Stimulated activated CD8-positive, alpha-beta memory T cell treated with anti-CD3 and anti-CD28 coated beads, Interleukin-15, amount 100 ng/mL, for 48 hours (primary cell): ENCODE measurements around the gene NAT9.
A peak's percentile ranks its signal among the peaks of the same experiment; 100 is the strongest.

Experiments used
- DNase-seq, 2 donors: peaks; one replicate each; pipeline ENCODE4 v3.0.0-alpha.2; 2020; ENCODE audit warnings: low read depth in 2 of 2

The NAT9 gene

DNA sequence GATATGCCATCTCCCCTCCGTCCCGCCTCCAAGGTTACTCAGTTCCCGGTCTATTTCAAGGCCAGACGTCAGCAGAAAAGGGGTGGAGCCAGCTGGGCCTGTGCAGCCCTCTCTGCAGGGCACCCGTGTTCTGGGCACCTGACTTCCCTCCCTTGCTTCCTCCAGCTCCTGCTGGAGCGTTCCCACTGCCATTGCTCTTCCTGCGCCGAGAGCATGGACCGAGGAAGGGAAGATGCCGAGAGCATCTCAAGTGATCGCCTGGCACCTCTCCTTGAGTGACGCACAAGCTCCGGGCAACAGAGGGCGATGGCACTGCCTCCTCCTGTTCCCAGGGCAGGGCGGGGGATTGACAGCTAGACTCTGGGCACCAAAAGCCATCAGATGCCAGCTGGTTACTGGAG is 29.4 kb upstream of the NAT9 start:
- no peak for DNase-seq

DNA sequence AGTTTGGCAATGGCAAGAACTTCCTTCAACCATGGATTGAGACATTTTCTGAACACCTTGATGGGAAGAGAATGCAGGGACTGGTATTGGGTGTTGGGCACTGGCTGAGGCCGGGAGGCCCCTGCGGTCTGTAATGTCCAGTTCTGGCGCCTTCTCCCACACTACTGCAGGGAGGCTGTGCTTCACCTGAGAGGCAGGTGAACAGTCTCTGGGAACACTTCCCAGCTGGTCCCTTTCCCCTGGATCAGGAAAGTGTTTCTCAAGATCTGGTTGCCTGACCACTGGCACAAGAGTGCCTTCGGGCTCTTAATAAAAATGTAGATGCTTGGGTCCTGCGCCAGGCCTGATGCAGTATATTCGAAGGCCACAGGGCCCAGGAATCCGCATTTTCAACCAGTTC is 28.5 kb upstream of the NAT9 start:
- DNase-seq, result no peak

DNA sequence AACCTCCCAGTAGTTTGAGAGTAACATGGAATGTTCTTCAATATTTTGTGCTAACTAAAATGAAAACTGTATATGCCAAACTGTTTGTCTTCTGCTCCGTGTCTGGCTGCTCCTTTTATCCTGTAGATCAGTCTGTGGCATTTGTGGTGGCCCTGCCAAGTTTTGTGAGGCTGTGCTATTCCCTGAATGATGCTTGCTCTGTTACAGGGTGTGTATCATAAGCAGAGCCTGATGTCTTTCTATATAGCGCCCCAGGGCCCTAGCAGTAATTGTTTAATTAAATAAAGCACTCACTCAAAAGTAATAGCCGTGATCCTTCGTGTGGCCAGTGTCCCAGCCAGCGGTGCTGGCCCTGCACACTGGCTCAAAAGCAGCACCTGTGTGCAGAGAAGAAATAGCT is 27.8 kb upstream of the NAT9 start:
- no peak for DNase-seq

DNA sequence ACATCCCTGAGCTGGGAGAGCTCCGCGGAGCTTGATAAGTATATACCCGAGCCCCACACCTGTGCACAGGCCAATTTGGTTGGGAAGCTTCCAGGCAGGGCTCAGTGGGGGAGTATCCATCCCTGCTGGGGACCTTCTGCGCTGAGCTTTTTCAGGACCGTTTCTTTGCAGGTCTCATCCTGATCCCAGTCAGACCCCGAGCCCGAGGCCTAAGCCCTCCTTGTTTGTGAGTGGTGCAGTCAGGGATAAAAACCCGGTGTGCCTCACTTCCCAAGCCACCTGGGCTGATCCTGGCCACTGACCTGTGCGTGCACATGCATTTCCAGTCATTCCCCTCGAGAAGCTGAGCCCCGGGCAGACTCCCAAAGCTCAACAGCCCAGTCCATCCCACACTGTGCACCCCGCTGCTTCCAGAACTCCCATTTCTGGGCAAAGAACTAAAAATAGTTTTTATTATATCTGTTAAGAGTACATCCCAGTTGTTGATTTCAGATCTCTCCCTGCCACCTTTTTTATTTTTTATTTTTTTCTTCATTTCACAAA is 27.3 kb upstream of the NAT9 start:
- DNase-seq, result no peak

DNA sequence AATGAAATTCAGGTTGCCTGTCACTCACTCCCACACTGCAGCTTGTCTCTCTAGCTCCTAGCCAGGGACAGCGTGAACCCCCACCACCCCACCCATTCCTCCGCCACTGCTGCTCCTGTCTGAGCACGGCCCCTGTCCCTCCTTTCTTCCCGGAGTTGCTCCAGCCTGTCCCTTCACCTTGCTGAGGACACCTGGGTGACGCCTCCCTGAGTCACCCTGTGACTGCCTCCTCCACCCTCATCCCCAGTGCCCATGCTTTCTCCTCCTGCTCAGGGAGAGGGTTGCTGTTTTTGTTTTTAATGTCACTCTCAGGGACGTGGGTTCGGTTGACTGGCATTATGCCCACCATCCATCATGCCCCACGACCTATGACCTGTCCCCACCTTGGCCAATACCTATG is 25.8 kb upstream of the NAT9 start:
- DNase-seq, result no peak

DNA sequence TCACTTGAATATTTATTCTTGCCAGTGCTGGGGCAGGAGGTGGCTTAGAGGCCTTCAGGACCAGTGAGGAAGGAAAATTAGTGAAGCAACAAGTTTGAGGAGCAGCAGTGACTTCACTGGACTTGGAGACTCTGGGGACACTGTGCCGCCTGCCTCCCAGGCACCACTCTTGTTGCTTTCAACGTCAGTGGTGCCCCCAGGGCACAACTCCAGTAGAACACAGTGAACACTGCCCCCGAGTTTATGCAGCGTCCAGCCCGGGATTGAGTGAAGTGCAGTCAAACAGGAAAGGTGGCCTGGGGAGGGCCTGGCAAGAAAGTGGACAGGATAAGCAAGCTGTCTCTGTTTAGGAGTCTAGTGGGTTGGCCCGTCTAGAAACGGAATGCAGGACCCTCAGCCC is 24.4 kb upstream of the NAT9 start:
- DNase-seq, result no peak

DNA sequence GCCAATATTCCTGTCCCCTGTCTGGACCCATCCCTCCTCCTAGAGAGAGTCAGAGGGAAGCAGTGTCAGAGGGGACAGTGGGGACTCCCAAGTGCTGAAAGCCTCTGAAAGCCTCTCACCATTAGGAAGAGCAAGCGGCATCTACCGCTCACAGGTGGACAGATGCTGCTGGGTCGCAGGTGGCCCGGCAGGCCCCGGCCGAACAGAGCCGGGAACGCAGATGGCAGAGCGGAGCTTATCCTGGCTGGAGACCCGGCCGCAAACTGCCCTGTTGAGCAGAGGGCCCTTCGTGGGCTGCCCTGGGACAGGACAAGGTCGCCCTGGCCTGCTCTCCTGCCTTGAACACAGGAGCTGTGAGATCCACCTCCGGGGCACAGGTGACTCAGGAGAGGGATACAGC is 23.0 kb upstream of the NAT9 start:
- no peak for DNase-seq

DNA sequence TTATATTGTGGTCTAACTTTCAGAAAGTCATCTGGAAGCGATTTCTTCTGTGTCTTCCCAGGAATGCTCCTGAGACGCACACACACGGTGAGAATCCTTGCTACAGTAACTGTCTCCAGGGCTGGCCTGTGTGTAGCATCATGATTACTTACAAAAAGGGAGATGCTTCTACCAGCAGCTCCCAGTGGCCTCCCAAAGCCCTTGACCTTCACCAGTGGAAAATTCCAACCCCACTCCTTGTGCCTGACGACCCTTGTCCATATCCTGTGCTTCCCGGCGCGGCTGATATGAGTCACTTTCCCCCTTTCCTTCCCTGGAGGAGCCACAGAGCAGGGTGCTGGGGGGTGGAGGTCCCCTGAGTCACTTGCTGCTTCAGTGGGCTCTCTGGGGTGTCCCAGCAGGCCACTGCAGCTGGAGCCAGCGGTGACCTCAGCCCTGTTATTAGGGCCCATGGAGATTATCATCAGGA is 22.1 kb upstream of the NAT9 start:
- no peak for DNase-seq

DNA sequence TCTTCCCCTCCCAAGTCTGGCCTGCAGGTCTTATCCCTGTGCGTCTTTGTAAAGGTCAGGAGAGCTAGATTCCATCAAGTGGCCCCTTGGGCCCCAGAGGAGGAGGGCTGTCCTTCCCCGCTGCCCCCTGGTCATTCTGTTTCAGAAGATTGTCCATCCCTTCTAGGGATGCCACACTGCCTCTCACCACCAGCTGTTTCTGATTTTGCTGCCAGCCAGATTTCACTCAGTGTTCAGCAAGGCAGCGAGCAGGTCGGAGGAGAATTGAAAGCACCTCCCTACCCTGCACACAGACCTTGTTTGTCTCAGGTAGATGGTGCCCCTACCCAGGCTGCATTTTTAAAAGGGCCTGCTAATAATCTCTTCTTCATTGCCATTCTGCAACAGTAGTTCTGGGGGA is 21.7 kb upstream of the NAT9 start:
- DNase-seq, result no peak

DNA sequence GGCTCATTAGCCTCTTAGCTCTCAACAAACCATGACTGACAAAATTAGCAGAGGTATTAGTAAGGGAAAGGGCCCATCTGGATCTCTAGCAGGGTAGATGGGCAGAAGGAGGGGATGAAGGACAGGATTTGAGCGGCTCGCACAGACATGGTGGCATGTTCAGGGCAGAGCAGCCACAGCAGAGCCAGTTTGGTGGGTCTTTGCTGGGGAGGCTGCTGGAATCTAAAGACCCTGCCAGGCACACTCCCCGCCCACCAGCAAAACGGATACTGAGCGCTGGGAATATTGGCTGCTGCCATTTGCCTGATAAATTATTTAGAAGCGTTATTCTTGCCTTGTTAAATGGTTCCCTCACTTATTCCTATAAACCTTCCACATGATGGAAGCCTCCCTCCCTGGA is 20.7 kb upstream of the NAT9 start:
- DNase-seq, result no peak

DNA sequence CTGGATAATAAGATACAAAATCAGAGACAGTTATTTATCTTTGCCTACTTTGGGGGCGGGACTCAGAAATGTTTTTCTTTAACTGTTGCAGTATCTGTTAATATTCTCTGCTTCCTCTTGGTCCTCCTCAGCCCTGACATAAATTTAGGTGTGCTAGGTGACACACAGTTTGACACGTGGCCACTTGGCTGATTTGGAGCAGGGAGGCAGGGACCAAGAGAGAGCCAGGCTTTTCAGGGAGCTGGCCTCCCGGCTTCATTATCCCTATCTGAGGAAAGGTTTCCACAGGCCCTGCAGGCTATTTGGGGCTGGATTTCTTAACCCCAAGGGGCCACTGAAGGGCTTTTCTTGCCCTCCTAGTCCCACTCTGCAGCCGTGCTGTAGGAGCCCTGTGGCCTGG is 20.1 kb upstream of the NAT9 start:
- DNase-seq, result no peak

DNA sequence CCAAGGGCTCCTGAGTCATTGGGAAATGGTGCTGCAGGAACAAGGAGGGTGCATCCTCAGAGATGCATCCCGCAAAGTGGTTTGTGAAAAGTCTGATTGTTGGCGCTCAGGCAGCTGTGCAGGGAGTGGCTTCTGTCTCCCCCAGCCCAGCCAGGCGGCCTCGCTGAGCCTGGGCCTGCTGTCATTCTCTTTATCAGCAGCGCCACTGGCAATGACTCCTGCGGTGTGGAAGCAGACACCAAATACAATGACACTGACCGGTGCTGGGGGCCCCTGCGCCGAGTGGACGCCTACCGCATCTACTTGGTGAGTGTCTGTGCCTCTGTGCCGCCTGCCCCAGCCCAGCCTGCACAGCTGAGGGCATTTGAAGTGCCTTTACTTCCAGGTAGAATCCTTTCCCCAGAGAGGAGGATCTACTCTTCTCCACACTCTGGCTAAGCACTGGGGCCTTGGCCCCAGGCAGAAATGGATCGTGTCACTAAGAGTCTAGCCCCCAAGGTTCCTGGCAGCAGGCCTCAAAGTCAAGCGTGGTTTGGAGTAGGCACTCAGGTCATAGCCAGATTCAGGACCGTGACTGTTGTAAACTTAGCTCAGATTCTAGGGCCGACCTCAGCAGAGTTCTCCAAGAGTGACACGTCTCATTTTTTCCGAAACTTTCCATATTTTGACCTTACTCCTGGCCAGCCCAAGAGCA is 19.3 kb upstream of the NAT9 start:
- no peak for DNase-seq

DNA sequence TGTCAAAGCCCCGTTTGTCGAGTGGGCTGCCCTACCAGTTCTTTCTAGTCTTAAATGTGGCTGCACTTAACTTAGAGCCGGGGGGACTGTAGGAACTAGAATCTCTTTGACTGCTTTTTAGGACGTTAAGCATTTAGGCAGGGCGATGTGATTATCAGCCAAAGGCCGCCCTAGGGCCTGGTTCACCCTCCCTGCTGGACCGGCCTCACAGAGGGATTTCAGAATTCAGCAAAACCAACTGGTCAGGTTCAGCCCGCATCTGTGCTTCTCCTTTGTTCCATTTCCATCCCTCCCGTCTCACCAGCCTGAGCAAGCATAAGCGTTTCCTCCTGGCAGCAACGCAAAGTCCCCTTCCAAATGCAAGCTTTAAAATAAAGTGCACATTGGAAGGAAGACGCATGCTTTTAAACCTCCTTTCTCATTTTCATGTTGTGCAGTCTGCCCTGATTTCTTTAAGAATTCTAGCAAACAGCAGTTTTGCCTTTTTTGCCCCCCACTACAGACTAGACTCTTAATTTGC is 16.5 kb upstream of the NAT9 start:
- DNase-seq, result no peak

DNA sequence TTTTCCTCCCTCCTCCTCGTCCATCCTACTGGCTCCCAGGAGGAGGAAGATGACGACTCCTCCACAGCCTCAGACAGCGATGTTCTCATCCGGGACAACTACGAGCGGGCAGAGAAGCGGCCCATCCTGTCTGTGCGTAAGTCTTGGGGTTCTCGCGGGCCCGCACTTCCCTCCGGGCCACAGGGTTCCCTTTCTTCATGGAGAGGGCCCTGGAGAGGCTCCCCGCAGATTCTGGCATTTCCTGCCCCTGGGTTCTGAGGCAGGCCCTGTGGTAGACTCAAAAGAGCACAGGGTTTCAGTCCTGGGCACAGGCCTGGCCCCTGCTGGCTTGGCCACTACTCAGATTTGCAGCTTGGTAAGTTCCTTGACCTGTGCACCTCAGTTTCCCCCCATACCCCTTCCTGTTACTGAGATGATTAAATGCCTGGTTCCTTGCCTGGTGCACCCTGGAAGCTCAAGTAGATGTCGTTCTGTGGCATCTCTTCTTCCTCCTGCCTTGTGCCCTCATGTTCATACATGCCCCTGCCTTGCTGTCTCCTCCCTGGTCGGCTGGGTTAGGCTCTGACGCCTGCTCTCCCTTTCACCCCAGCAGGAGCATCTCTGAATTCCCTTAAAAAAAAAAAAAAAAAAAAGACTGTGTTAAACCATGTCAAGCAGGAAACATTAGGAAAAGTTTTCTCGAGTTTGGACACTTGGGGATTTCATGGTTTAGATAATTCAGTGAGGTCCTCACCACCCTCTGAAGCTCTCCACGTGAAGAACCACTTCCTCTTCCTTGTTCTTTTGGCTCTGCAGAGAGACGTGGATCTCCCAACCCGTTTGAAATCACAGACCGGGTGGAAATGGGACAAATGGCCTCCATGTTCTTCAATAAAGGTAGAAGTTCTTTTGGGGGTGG is 14.3 kb upstream of the NAT9 start:
- no peak for DNase-seq

DNA sequence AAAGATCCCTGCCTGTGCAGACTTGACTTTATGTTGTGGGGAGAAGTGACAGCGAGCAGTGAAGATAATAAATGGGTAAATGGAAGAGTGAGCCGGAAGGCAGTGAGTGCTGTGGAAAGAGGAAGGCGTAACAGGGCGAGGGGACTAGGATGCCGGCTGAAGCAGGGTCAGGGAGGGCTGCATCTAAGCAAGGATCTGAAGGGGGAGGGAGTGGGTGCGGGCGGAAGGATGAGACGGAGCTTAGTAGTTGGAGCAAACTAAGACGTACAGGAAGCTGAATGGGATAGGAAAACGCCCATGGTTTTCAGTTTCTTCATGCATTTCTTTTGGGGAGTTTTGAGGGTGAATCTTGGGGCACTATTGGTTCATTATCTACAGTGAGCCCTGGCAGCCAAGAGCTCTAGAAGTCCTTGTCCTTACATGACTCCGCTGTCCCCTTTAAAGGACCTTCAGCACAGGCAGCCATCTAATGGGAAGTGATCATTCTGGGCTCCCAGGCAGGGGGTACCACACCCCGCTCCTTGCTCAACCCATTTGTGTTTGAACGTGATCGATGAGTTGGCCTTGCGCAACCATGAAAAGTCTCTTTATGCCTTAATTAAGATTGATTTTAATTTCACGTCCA is 10.4 kb upstream of the NAT9 start:
- no peak for DNase-seq

DNA sequence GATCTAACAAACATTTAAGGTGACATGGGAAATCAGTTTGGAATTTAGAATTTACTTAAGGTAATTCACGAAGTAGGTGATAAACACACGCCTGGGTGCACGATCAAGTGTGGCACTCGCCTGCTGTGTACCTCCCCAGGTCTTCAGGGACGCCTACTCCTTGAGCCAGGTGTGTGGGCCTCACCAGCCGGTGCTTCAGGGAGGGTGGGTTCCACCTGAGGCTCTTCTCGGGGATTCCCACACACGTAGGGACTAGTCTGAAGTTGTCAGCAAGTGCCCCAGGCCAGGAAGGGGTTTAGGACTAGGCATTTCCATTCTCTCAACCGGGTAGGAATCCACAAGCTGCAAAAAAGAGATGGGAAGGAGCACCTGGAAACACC is 9.8 kb upstream of the NAT9 start:
- DNase-seq, result no peak

DNA sequence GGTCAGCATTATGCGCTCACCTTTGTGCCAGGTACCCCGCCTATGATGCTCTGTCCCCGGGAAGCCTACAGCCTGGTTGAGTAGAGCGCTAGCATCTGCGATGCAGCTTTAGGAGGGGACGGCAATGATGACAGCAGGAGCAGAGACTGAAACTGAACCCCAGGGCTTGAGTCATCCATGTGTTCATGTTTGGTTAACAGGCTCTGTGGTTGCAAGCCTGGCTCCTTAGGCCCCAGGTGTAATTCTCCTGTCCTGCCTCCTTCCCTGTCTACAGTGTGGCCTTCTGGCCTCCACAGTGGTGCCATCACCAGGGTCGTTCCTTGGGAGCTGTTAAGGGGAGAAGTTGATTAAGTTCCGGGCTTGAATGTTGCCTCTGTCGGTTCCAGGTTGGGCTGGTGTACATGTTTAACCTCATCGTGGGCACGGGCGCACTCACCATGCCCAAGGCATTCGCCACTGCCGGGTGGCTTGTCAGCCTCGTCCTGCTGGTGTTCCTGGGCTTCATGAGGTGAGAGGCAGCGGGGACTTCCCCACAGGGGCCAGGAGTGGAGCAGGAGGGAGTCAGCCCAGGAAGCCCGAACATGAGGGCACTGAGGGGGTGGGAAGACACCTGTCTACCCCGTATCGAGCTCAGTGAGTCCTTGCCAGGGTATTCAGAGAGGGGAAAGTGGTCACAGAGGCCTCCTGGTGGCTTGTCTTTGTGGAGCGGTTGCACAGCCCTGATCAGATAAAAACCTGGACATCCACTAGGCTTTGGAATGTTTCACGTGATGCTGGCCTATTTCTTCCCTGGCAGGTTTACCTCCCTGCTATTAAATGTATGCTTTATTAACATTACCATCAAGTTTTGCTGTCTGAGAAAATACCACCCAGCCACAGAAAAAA is 9.2 kb upstream of the NAT9 start:
- peak in 1 of 2 donors; percentile 21 for DNase-seq

DNA sequence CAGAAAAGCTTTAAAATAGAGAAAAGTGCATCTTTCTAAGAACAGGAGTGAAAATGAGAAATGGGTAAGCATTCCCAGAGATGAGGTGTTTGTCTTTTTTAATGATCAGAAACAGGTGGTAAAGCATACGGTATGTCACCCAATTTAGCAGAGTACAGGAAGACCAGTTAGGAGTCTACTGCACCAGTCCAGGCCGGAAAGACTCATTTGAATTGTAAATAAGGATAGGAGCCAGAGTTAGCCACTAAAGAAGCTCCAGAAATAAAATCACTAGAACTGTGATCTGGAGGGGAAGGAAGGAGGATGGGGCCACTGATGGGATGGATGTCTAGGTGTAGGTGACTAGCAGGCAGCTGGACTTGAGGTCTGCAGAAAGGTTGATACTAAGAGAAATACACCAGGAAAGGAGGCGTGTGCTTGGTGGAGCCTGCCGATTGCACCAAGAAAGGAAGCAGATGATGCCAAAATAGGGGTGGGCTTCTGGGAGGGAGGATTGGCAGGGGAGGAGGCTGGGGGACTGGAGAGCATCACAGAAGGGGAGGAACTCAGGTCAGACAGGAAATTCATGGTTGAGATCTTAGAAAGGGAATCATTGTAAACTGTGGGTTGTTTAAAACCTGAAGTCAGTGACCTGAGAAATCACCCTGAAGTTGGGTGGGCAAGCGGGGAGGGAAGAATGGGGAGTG is 8.1 kb upstream of the NAT9 start:
- DNase-seq, result no peak

DNA sequence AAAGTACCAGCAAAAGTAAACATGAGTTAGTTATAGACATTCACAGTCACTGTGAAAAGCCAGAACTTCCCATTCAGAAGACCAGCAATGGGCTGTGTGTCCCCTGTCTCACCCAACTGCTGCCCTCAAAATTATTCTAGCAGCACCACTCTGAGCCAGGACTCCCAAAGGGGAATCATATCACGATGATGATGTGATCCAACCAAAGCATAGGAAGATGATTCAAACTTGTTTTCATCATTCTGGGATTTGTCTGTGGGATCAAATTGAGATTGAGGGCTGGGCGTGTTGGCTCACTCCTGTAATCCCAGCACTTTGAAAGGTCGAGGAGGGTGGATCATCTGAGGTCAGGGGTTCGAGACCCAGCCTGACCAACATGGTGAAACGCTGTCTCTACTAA is 6.4 kb upstream of the NAT9 start:
- DNase-seq, result no peak

DNA sequence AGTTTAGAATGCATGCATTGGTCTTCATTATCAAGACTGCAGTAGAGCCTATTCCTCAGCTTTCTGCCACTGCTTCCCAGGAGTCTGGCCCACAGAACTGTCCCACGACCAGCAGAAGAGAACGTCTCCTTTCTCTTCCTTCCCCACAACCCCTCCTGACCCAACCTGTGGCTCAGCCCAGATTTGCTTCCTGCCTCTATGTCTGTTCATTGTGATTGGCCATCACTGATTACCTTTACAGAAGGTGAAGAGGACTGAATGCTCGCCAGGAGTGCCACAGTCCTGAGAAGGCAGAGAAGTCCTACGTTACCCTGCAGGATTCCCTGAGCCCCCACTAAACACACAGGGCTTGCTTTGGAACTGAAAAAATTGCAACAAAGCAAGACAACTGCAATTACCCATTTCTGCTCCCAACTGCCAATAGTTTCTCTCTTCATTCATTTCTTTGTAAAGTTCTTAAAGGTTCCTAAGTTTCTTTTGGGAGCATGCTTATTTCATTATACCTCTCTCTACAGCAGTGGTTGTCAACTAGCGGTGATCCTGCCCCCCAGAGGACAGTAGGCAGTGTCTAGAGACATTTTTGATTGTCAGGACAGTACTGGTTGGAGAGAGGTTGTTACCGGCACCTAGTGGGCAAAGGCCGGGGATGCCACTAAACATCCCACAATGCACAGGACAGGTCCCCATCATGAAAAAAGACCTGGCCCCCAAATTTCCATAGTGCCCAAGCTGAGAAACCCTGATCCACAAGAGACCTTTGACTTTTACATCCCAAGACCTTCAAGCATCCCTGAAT is 4.5 kb upstream of the NAT9 start:
- DNase-seq, result no peak
